ENCODE data around the gene SERTAD3.

DNA sequence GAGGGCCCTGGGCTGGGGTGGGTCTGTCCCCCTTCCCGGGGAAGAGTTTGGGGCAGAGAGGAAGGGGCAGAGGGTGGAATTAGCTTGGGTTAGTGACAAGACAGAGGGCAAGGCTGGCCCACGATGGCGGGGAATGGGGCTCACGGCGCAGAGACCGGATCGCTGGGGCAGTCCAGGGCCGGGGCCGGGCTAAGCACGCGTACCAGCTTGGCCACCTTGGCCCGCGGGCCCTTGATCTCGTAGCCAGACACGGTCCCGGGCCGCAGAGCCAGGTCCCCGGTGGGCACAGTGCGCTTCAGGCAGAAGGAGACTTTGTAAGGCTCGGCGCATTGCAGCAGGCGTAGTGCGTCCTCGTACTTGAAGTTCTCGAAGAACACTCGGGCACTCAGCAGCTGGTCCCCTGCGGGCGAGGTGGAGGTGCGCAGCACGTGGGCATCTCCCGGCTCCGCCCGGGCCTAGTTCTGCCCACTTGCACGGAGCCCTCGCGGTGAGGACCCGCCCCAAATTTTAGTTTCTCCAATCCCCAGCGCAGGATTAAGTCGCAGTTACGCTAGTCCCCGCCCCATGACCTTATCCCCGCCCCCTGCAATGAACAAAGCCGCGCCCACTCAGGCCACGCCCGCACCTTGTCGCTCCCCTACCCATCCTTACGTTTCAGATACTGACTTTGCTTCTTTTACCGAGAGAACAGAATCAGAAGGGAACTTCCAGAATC, 45.6 kb downstream of the SERTAD3 start:
- TF ChIP-seq TFCP2L1 (CRISPR knock-in tag; IDR thresholded peaks at IDR 0.05): no peak
- no peak for TF ChIP-seq CBX2 (IDR thresholded peaks at IDR 0.05; ENCODE audit: borderline replicate concordance, low read depth)
- TF ChIP-seq POLR2A (IDR thresholded peaks at IDR 0.05; ENCODE audit: low read length): no peak
- TF ChIP-seq EP300 (IDR thresholded peaks at IDR 0.05): no peak

Data from A549 (cell line).